HCEC 1CT (cell line): ENCODE measurements around the gene PCMTD2.
A peak's percentile ranks its signal among the peaks of the same experiment; 100 is the strongest.
"Not testable (repeated sequence)": the region's sequence is repeated elsewhere in the genome, so short reads cannot be mapped to it uniquely, and the experiment has no call there.

Experiments used
- DNase-seq: peaks from one replicate; pipeline ENCODE4 v3.0.0-alpha.2; 2017

PCMTD2 gene

DNA sequence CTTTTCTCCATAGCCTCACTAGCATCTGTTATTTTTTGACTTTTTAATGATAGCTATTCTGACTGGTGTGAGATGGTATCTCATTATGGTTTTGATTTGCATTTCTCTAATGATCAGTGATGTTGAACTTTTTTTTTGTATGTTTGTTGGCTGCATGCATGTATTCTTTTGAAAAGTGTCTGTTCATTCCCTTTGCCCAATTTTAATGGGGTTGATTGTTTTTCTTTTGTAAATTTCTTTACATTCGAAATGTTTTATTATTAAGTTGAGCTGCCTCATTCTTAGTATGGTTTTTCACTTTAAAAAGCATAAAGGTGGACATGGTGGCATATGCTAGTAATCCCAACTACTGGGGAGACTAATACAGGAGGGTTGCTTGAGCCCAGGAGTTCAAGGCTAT lies 58.2 kb downstream of the PCMTD2 start:
- DNase-seq: not testable (repeated sequence)

DNA sequence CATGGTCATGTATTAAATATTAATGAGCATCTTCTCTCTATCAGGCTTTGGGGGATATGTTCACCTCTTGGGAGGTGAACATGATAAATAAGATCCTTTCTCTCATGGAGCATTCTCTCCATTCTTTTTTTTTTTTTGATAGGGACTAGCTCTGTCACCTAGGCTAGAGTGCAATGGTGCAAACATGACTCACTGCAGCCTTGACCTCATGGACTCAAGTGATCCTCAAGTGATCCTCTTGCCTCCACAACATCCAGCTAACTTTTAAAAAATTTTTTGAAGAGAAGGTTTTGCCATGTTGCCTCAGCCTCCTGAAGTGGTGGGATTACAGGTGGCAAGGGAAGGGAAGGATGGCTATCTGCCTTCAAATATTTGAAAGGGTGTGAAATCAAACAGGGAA lies 59.8 kb downstream of the PCMTD2 start:
- not testable (repeated sequence) for DNase-seq

GRCh38 chr20:64315884-64316283 lies 60.3 kb downstream of the PCMTD2 start:
- not testable (repeated sequence) for DNase-seq

GRCh38 chr20:64316415-64317083 lies 61.0 kb downstream of the PCMTD2 start:
- peak; percentile 3 for DNase-seq

DNA sequence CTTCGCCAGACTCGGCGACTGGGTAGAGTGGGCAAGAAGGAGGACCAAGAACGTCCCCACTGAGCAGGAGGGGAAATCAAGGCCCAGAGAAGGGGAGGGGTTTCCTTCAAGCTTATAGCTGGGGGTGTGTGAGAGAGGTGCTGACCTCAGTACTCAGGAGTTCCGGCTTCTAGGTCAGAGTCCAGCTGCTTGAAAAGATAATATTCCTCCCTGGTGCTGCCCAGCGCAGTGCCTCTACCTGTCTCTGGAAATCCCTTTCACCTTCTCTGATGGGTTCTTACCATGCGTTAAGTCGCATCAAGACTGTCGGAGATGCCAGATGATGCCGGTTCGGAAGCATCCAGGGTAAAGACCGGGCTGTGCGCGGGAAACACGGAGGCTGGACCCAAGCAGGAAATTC lies 61.8 kb downstream of the PCMTD2 start:
- DNase-seq: not testable (repeated sequence)

DNA sequence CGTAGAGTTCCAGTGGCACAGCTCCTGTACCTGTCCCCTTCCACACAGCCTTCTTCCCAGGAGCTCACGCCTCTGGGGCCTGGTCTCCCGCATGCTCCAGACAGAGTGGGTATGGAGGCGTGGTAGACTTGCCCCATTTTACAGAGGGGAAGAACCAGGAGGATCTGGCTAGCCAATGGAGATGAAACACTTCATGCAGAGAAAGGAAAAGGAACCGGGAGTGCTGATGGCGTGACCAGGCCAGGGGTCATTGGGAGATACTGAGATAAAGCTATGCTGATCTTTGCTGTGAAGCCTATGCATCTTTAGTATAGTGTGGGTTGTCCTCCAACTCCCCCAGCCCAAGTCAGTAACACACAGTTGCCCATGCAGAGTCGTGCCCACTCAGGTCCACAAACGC lies 62.5 kb downstream of the PCMTD2 start:
- DNase-seq: not testable (repeated sequence)

DNA sequence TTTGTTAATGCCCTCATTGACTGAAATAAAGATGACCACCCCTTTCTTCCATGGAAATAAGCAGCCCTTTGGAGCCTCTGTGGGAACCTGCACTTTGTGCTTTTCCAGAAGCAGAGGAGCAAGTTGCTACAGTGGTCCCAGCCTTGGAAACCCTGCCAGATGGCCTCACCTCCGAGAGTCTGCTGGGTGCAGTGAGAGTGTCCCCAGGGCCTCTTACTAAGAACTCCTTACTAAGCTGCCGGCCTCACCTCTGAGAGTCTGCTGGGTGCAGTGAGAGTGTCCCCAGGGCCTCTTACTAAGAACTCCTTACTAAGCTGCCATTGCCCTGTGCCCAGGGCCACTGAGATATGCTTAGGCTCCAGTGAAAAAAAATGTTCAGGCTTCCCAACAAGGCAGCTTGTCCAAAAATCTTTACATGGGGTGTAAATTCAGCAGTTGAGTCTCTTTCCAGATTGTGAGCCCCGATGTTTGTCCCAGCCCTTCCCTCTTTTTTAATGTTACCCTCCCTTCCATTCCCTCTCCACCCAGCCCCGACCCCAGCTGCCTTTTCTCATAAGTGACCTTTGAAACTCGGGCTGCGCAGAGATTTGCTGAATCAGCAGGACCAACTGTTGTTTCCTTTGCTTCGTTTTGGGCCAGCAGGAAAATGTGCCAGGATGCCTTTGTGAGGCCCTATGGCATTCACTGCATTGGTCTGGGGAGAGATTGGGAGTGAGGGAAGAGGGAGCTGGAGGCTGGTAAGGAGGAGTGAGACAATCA lies 66.7 kb downstream of the PCMTD2 start:
- not testable (repeated sequence) for DNase-seq
